Progenitor cell of endocrine pancreas (in vitro differentiated cells): ENCODE data around the gene ACTN4. TPM values are rescaled to one million over a fixed set of nuclear protein-coding genes. Genes with fewer than 3 reads are reported as not detected.

Experiments
- DNase-seq: peaks from one replicate; pipeline ENCODE4 v3.0.0; 2021; ENCODE audit warnings: low spot score; ENCODE audit not compliant: unreplicated experiment
- H3K27ac Mint-ChIP-seq: 2 replicates; pipeline ENCODE4 v1.8.0; 2021; ENCODE audit warnings: mild to moderate bottlenecking, moderate library complexity, mixed read lengths
- H3K27me3 Mint-ChIP-seq: 2 replicates; pipeline ENCODE4 v1.8.0; 2021; ENCODE audit warnings: mixed read lengths
- H3K36me3 Mint-ChIP-seq: 2 replicates; pipeline ENCODE4 v1.8.0; 2022; ENCODE audit warnings: mixed read lengths; ENCODE audit not compliant: insufficient read depth
- H3K4me1 Mint-ChIP-seq: 2 replicates; pipeline ENCODE4 v1.8.0; 2021; ENCODE audit warnings: low read depth, mixed read lengths
- H3K4me3 Mint-ChIP-seq: 2 replicates; pipeline ENCODE4 v1.8.0; 2021; ENCODE audit warnings: low read depth, mild to moderate bottlenecking, moderate library complexity, mixed read lengths
- H3K9me3 Mint-ChIP-seq: 2 replicates; pipeline ENCODE4 v1.8.0; 2021; ENCODE audit warnings: low read depth, mixed read lengths
- total RNA-seq: library from RNA; stranded (reverse); gene quantifications from 2 replicates; pipeline ENCODE4 v1.2.1, GENCODE V29; 2021
- TF ChIP-seq, protein P1 (sequence below): fragments of 200-600 bp; sonication (generic); IDR thresholded peaks from one replicate; pipeline ENCODE4 v1.5.0; 2021; ENCODE audit warnings: antibody characterized with exemption, mild to moderate bottlenecking; ENCODE audit not compliant: unreplicated experiment

ACTN4 gene
- total RNA-seq, 1 donor from 2014 or later, result 639 TPM

DNA sequence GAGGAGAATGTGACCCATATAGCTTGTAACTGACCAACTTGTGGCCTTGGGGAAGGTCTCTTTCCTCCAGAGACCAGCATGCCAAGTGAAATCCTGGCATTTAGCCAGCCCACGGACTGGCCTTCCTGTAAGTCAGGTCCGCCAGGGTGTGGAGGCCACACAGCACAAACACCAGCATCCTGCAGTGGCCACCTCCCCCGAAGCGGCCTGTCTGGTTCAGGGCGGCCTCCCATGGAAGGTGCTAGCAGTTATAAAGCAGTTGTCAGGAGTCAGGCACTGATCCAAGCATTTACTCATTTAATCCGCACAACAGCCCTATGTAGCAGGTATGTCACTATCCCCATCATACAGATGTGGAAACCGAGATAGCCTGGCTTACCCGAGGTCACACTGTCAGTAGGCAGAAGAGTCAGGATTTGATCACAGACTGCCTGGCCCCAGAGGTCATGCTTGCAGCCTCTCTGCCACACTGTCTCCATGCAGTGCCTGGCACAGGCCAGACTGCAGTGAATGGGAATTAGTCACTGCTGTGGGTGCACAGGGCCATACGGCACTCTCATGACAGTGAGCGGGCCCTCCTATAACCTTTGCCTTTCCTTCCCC, 60.2 kb downstream of the ACTN4 start:
- Mint-ChIP-seq H3K36me3 (peaks cover 26% of the 10 kb centered on the region), H3K27ac (no peak overlapping the region), H3K9me3 (no peaks in the 10 kb centered on the region), H3K4me3 (no peak overlapping the region), H3K27me3 (no peaks in the 10 kb centered on the region), H3K4me1 (no peaks in the 10 kb centered on the region)
- TF ChIP-seq, protein P1, sequence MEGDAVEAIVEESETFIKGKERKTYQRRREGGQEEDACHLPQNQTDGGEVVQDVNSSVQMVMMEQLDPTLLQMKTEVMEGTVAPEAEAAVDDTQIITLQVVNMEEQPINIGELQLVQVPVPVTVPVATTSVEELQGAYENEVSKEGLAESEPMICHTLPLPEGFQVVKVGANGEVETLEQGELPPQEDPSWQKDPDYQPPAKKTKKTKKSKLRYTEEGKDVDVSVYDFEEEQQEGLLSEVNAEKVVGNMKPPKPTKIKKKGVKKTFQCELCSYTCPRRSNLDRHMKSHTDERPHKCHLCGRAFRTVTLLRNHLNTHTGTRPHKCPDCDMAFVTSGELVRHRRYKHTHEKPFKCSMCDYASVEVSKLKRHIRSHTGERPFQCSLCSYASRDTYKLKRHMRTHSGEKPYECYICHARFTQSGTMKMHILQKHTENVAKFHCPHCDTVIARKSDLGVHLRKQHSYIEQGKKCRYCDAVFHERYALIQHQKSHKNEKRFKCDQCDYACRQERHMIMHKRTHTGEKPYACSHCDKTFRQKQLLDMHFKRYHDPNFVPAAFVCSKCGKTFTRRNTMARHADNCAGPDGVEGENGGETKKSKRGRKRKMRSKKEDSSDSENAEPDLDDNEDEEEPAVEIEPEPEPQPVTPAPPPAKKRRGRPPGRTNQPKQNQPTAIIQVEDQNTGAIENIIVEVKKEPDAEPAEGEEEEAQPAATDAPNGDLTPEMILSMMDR, result no peak
- DNase-seq, result no peak

DNA sequence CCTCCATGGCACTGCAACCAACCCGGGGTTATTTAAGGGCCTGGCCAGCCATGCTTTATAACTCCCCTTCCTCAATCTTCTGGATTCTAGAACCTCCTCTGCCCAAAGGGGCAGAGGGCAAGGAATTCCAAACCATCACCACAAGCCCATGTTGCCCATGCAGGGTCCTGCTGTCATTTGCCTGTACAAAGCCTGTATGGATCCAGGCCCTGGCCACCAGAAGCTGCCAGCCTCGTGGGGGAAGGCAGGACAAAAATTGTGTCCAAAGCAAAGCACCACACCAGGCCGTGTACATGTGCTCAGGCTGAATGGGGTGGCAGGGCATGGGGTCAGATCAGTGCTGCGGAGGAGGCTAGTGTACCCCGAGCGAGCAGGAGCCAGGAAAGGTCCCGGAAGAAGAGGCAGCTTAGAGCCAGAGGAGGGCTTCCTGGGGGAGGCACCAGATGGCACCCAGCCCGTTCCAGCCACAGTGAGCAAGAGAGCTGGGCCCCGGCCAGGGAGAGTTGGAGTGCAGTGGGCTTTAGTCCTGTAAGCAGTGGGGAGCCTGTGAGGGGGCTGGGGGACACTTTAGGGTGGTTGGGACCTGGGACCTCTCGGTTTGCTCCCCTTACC, 61.1 kb downstream of the ACTN4 start:
- TF ChIP-seq, protein P1, result no peak
- Mint-ChIP-seq H3K27me3 (no peaks in the 10 kb centered on the region), H3K4me1 (no peaks in the 10 kb centered on the region), H3K9me3 (no peaks in the 10 kb centered on the region), H3K27ac (peak overlapping the region; percentile 79), H3K4me3 (no peak overlapping the region), H3K36me3 (peaks cover 27% of the 10 kb centered on the region)
- DNase-seq, result no peak

DNA sequence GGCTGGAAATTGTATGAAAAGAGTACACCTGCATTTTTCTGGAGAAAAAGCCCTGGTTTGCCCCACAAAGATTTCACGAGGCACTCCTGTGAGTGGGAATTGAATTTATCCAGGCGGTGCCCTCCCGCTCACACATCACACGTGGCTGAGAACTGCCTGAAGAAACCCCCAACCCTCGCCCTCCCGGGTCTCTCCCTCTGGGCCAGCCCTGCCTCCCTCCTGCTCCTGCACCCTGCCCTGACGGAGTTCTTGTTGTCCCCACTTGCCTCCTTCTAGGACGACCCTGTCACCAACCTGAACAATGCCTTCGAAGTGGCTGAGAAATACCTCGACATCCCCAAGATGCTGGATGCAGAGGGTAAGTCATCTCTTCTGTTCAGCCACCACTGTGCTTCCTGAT, 61.7 kb downstream of the ACTN4 start:
- no peaks in the 10 kb centered on the region for H3K27me3 Mint-ChIP-seq
- DNase-seq, result no peak
- H3K27ac Mint-ChIP-seq, result peak overlapping the region; percentile 91
- H3K36me3 Mint-ChIP-seq, result peaks cover 26% of the 10 kb centered on the region
- H3K4me1 Mint-ChIP-seq, result peaks cover 1% of the 10 kb centered on the region
- TF ChIP-seq, protein P1, result no peak
- no peak overlapping the region for H3K4me3 Mint-ChIP-seq
- no peaks in the 10 kb centered on the region for H3K9me3 Mint-ChIP-seq

DNA sequence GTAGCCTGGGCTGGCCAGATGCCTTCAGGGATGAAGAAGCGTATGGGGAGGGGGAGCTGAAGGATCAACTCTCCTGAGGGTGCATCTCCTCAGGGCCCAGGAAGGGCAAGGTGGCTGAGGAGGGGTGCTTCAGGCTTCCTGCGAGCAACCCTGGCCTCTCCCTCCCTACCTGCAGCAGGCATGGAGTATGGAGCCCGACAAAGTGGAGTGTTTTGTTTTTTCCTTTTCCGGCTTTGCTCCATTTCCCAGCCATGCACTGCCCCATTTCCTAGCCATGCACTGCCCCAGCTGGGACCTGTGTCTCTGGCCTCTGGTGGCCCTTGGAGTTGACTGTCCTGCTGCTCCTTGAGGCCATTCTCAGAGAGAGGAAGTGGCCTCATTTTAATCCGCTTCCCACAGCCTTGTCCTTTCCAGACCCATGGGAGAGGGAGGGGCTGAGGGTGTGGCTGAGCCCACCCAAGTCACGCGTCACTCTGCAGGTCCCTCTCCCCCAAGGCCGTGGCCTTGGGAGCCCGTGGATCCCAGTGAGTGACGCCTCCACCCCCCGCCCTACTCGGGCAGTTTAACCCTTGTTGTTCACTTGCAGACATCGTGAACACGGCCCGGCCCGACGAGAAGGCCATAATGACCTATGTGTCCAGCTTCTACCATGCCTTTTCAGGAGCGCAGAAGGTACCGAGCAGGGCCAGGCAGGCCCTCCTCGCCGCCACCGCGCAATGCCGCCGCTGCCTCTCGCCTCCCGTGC, 62.4 kb downstream of the ACTN4 start:
- Mint-ChIP-seq H3K27me3 (no peaks in the 10 kb centered on the region), H3K36me3 (peaks cover 26% of the 10 kb centered on the region), H3K27ac (peak overlapping the region; percentile 83), H3K4me3 (no peak overlapping the region), H3K9me3 (no peaks in the 10 kb centered on the region), H3K4me1 (peaks cover 1% of the 10 kb centered on the region)
- TF ChIP-seq, protein P1, result no peak
- no peak for DNase-seq

DNA sequence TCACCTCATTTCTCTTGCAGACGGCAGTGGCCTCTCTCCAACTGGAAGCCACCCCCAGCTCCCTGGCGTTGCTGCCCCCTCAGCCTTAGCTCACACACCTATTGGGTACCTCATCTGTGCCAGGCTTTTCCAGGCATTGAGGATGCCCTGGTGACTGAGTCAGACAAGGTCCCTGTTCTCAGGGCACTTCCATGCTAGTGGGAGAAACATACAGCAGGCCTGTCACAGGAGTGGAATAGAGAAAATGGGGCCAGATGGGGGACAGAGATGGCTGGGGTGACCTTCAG, 62.9 kb downstream of the ACTN4 start:
- no peaks in the 10 kb centered on the region for H3K27me3 Mint-ChIP-seq
- peaks cover 1% of the 10 kb centered on the region for H3K4me1 Mint-ChIP-seq
- H3K9me3 Mint-ChIP-seq, result no peaks in the 10 kb centered on the region
- no peak overlapping the region for H3K4me3 Mint-ChIP-seq
- H3K27ac Mint-ChIP-seq, result peak overlapping the region; percentile 83
- TF ChIP-seq, protein P1, result no peak
- peaks cover 26% of the 10 kb centered on the region for H3K36me3 Mint-ChIP-seq
- DNase-seq, result no peak
